Upper lobe of left lung (tissue), 4 donors: ENCODE data around the gene CCDC148.

Source experiments
- CTCF ChIP-seq, 6 experiments: fragments of 450-650 bp in 4 of 6; fragments of 200-600 bp in 2 of 6; sonication (generic) in 2 of 6; IDR thresholded peaks; one replicate each; pipeline ENCODE4 v1.5.1; 2016 to 2019; ENCODE audit warnings: antibody characterized with exemption in 6 of 6
- EP300 ChIP-seq, 4 donors: sonication (generic); formaldehyde crosslinking; IDR thresholded peaks; one replicate each; pipeline ENCODE4 v1.5.1; 2017; ENCODE audit warnings: antibody characterized with exemption in 4 of 4, control low read depth in 2 of 4
- POLR2A ChIP-seq, 4 donors: fragments of 450-650 bp; IDR thresholded peaks; one replicate each; pipeline ENCODE4 v1.5.1; 2016 to 2017; ENCODE audit warnings: antibody characterized with exemption in 4 of 4, mild to moderate bottlenecking in 2 of 4
- POLR2AphosphoS5 ChIP-seq, 2 donors: sonication (generic); formaldehyde crosslinking; IDR thresholded peaks; one replicate each; pipeline ENCODE4 v1.5.1; 2017; ENCODE audit warnings: antibody characterized with exemption in 2 of 2

- TF ChIP-seq CTCF (IDR thresholded peaks at IDR 0.05) (no peak), POLR2A (IDR thresholded peaks at IDR 0.05) (no peak), POLR2AphosphoS5 (IDR thresholded peaks at IDR 0.05) (no peak), EP300 (IDR thresholded peaks at IDR 0.05) (no peak)
These were observed 61.4 kb downstream of the CCDC148 start for GRCh38 chr2:158395166-158395565.
